K562 (cell line): ENCODE data around the gene MSANTD1. TPM values are rescaled to one million over a fixed set of nuclear protein-coding genes. Genes with fewer than 3 reads are reported as not detected.

Experiments
- ATAC-seq: fragments of 200-7000 bp; cut with Tn5 transposase; 3 replicates; pipeline ENCODE4 v1.9.1; 2020; ENCODE audit warnings: moderate library complexity
- BruUV-seq: library from RNA; stranded (reverse); fragments of 400-500 nt; replicated peaks from 2 replicates; lab custom pipeline; 2021; lab: Mats Ljungman, UMichigan
- CTCF ChIA-PET: fragments of 300-600 bp; formaldehyde crosslinking; extraction: SDS; loops from one replicate; lab custom pipeline; 2021; ENCODE audit warnings: low intra/inter-chr PET ratio; lab: Yijun Ruan, JAX
- POLR2A ChIA-PET: fragments of 300-600, 350-650 bp; sonication (Branson Sonifier 250); formaldehyde crosslinking; extraction: SDS; loops from one replicate; lab custom pipeline; 2021; ENCODE audit warnings: antibody characterized with exemption, inconsistent platforms; lab: Yijun Ruan, JAX
- DNase-seq, 4 experiments: peaks; one replicate each; pipeline versions ENCODE4 v3.0.0 to v3.0.0-alpha.2; 2011 to 2018; ENCODE audit warnings: low spot score in 3 of 4, mixed read lengths in 3 of 4; ENCODE audit errors: extremely low read depth in 1 of 4
- FAIRE-seq: peaks from 2 replicates; lab custom pipeline; 2011; peaks lifted over from hg19 to GRCh38; lab: Jason Lieb, UNC
- H2AFZ ChIP-seq: 2 replicates; pipeline ENCODE4 v1.6.0; 2011; ENCODE audit warnings: low read depth, low read length, control low read depth, inconsistent platforms
- H3K27ac ChIP-seq: fragments of 200-600 bp; 3 replicates; pipeline ENCODE4 v1.8.0; 2011; ENCODE audit warnings: low read depth, mild to moderate bottlenecking, control low read depth, inconsistent platforms, low read length, moderate library complexity, mixed read lengths; ENCODE audit errors: extremely low read depth
- H3K27me3 ChIP-seq, 2 experiments: fragments of 300-600 bp in 1 of 2; 2 replicates in 1 of 2; 3 replicates in 1 of 2; pipeline versions ENCODE4 v1.6.0 to v1.8.0; 2011; ENCODE audit warnings: inconsistent platforms in 2 of 2, low read length in 2 of 2, mild to moderate bottlenecking in 1 of 2, mixed read lengths in 1 of 2, moderate library complexity in 1 of 2; ENCODE audit not compliant: control insufficient read depth in 2 of 2, insufficient read depth in 2 of 2
- H3K36me3 ChIP-seq: fragments of 300-600 bp; 3 replicates; pipeline ENCODE4 v1.8.0; 2011; ENCODE audit warnings: mild to moderate bottlenecking, low read length, inconsistent platforms; ENCODE audit not compliant: control insufficient read depth, insufficient read depth
- H3K4me1 ChIP-seq, 2 experiments: fragments of 200-600 bp in 1 of 2; replicated peaks in 1 of 2; 2 replicates in 1 of 2; 3 replicates in 1 of 2; pipeline versions ENCODE4 v1.5.1 to v1.8.0; 2011; ENCODE audit warnings: inconsistent platforms in 2 of 2, low read length in 2 of 2, mild to moderate bottlenecking in 1 of 2, mixed read lengths in 1 of 2, moderate library complexity in 1 of 2; ENCODE audit not compliant: control insufficient read depth in 2 of 2, insufficient read depth in 2 of 2
- H3K4me2 ChIP-seq: 2 replicates; pipeline ENCODE4 v1.6.1; 2011; ENCODE audit warnings: low read length, control low read depth, inconsistent platforms, mixed read lengths; ENCODE audit not compliant: insufficient read depth
- H3K4me3 ChIP-seq: fragments of 200-600 bp; sonication (generic), shearing (Covaris generic); 2 replicates; pipeline ENCODE4 v1.5.1; 2016; ENCODE audit warnings: control low read depth, inconsistent platforms
- H3K79me2 ChIP-seq: fragments of 200-600 bp; 3 replicates; pipeline ENCODE4 v1.8.0; 2011; ENCODE audit warnings: low read length, inconsistent platforms; ENCODE audit not compliant: control insufficient read depth, insufficient read depth
- H3K9ac ChIP-seq, 2 experiments: 2 replicates each; pipeline versions ENCODE4 v1.6.0 to v1.6.1; 2011; ENCODE audit warnings: low read depth in 2 of 2, low read length in 2 of 2, control low read depth in 1 of 2, inconsistent platforms in 1 of 2, mild to moderate bottlenecking in 1 of 2, mixed read lengths in 1 of 2; ENCODE audit not compliant: insufficient read depth in 1 of 2
- H3K9me1 ChIP-seq: one replicate; pipeline ENCODE4 v1.6.0; 2011; ENCODE audit warnings: inconsistent platforms, mild to moderate bottlenecking, low read length, moderate library complexity; ENCODE audit not compliant: control insufficient read depth, insufficient read depth
- H3K9me3 ChIP-seq: replicated peaks from 2 replicates; pipeline ENCODE4 v1.5.1; 2011; ENCODE audit warnings: low read depth, low read length, inconsistent platforms; ENCODE audit not compliant: control insufficient read depth, insufficient read depth
- H4K20me1 ChIP-seq: replicated peaks from 2 replicates; pipeline ENCODE4 v1.6.1; 2011; ENCODE audit warnings: low read length, inconsistent platforms, mixed read lengths; ENCODE audit not compliant: control insufficient read depth, insufficient read depth
- OTX1 ChIP-seq: fragments of 450-650 bp; formaldehyde crosslinking; IDR thresholded peaks from 2 replicates; pipeline ENCODE4 v1.4.0; 2022; ENCODE audit warnings: mild to moderate bottlenecking
- ZNF282 ChIP-seq: sonication (generic); formaldehyde crosslinking; IDR thresholded peaks from 2 replicates; pipeline ENCODE4 v1.8.1; 2023; ENCODE audit warnings: missing genetic modification reagents
- ZNF41 ChIP-seq: fragments of 250-450 bp; sonication (Bioruptor Pico); conservative IDR thresholded peaks from 2 replicates; pipeline ENCODE4 v1.4.0; 2020; ENCODE audit warnings: mild to moderate bottlenecking
- WGBS: fragments of 100-300 bp; shearing (Covaris generic); methylation state at CpG from one replicate; pipeline ENCODE4 v1.1.6; 2016; ENCODE audit warnings: low coverage, mixed read lengths; ENCODE audit not compliant: insufficient coverage; ENCODE audit errors: missing lambda C conversion rate; 5-methylcytosine and 5-hydroxymethylcytosine counted together
- in situ Hi-C: fragments of 300-500 bp; cut with MboI; formaldehyde crosslinking; loops from 4 replicates; pipeline ENCODE4 v1.15.0; 2018; ENCODE audit warnings: inconsistent platforms, mixed read lengths
- intact Hi-C: fragments of 100-400 bp; cut with micrococcal nuclease; formaldehyde crosslinking; loops from 2 replicates; pipeline ENCODE4 v1.14.2; 2022
- polyA plus RNA-seq, 8 experiments: library from polyadenylated mRNA; depleted of rRNA in 4 of 8; stranded (reverse) in 5 of 8; unstranded in 3 of 8; fragments of >200 nt; fragmentation: Nextera tagmentation in 2 of 8; fragmentation: Illumina TruSeq in 1 of 8; extraction: Ambion mirVana in 2 of 8; extraction: Trizol in 1 of 8; gene quantifications; 2 replicates each; pipeline versions ENCODE4 v1.2.1 to v1.2.3, GENCODE V29; 2011 to 2014; ENCODE audit warnings: inconsistent platforms in 1 of 8, missing spikeins in 1 of 8
- total RNA-seq, 7 experiments: library from RNA; depleted of rRNA in 6 of 7; stranded (reverse); fragments of >200 nt in 6 of 7; fragmentation: Illumina TruSeq in 2 of 7; extraction: Trizol in 2 of 7; gene quantifications; 2 replicates each; pipeline versions ENCODE4 v1.2.1 to v1.2.3, GENCODE V29; 2011 to 2021; ENCODE audit warnings: low replicate concordance in 1 of 7
- TF ChIP-seq, protein P1 (sequence below): fragments of 250-450 bp; sonication (Bioruptor Pico); IDR thresholded peaks from 2 replicates; pipeline ENCODE4 v1.6.1; 2021; ENCODE audit warnings: mild to moderate bottlenecking
- TF ChIP-seq, protein P2 (sequence below), 2 experiments: fragments of 450-650 bp in 1 of 2; sonication (generic) in 1 of 2; formaldehyde crosslinking; conservative IDR thresholded peaks; 2 replicates each; pipeline versions ENCODE4 v1.4.0 to v1.8.1; 2020 to 2022; ENCODE audit warnings: mild to moderate bottlenecking in 1 of 2, missing genetic modification reagents in 1 of 2
- TF ChIP-seq, protein P3 (sequence below): fragments of 450-650 bp; formaldehyde crosslinking; IDR thresholded peaks from 2 replicates; pipeline ENCODE4 v1.4.0; 2020; ENCODE audit warnings: mild to moderate bottlenecking, moderate library complexity

MSANTD1 gene
- total and polyA plus RNA-seq, 9 of the 15 experiments (the other 6 are each of a cell fraction or from before 2014, with no cell fraction given), result 0.04 to 0.09 (median 0.07) TPM; not detected in 6

DNA sequence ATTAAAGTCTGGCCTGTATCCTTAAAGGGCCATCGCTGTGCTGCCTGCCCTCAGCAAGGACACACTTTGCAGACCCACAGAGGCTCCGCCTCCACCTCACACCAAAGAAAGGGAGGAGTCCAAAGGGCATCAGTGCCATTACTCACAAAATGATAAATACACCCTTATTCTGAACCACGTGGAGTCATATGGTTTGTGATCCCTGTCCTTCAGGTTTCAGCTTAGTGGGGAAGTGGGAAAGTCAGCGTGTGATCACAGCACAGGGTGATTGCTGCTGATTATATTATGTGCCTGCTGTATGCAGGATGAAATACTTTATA lies 35.9 kb upstream of the MSANTD1 start:
- Histone ChIP-seq H4K20me1 (no peaks in the 10 kb centered on the region), H3K27me3 (no peaks in the 10 kb centered on the region), H3K9ac (no peak overlapping the region), H3K9me3 (no peaks in the 10 kb centered on the region), H3K27ac (no peak overlapping the region), H3K4me1 (no peaks in the 10 kb centered on the region), H2AFZ (no peak overlapping the region), H3K4me3 (no peak overlapping the region), H3K36me3 (peaks cover 59% of the 10 kb centered on the region; the same call in 2 of the 3 replicates), H3K4me2 (no peak overlapping the region), H3K79me2 (no peaks in the 10 kb centered on the region), H3K9me1 (no peaks in the 10 kb centered on the region)
- ATAC-seq (no peak), DNase-seq (no peak), FAIRE-seq (no peak)
- 73% methylated on average over 3 of the region's 4 CpGs for WGBS
- POLR2A ChIA-PET, result no interaction called here
- no TSS peak for BruUV-seq
- no peak for TF ChIP-seq ZNF282
- CTCF ChIA-PET, result no interaction called here
- intact Hi-C loops, result no loop called here
- in situ Hi-C loops, result no loop called here

DNA sequence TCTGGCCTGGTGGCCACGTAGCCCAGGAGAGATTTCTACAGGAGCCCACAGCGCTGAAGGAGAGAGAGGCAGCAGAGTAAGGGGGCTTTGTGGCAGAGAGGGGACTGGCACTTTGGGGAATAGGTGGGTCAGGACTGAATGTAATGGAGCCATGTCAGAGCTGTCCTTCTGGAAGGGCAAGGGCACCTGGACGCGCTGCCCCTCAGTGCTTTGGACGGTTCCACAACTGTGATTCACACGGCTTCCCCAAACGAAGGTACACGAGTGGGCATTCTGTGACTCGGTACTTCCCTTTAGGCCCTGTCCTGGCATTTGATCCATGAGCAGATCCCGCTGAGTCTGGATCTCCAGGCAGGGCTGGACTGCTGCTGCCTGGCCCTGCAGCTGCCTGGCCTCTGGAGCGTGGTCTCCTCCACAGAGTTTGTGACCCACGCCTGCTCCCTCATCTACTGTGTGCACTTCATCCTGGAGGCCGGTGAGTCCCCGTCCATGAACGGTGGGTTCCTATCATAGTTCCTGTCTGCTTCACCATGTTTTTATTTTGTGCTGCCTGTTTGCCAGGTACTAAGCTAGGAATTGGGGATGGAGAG lies 35.2 kb upstream of the MSANTD1 start:
- no peak overlapping the region for H3K4me2 ChIP-seq
- no peak for FAIRE-seq
- BruUV-seq, result no TSS peak

More for the DNA sequence above, 35.2 kb upstream of the MSANTD1 start:
- no peaks in the 10 kb centered on the region for H3K9me3 ChIP-seq
- WGBS, result 88% methylated on average over 15 of the region's 15 CpGs
- no peaks in the 10 kb centered on the region for H3K27me3 ChIP-seq
- POLR2A ChIA-PET, result interaction anchor here (0.5 kb wide), 1 partner anchor 91 kb away, joined by 3 read pairs; no protein-coding TSS in a partner anchor
- ATAC-seq, result no peak
- intact Hi-C loops (no loop called here), in situ Hi-C loops (no loop called here)
- no peak overlapping the region for H3K27ac ChIP-seq
- no peaks in the 10 kb centered on the region for H4K20me1 ChIP-seq
- H3K4me3 ChIP-seq, result no peak overlapping the region
- H3K9me1 ChIP-seq, result no peaks in the 10 kb centered on the region
- peaks cover 57% of the 10 kb centered on the region; the same call in 2 of the 3 replicates for H3K36me3 ChIP-seq
- no peak overlapping the region for H2AFZ ChIP-seq
- TF ChIP-seq OTX1 (CRISPR knock-in tag) (no peak), ZNF41 (CRISPR knock-in tag) (no peak)
- TF ChIP-seq, protein P1, sequence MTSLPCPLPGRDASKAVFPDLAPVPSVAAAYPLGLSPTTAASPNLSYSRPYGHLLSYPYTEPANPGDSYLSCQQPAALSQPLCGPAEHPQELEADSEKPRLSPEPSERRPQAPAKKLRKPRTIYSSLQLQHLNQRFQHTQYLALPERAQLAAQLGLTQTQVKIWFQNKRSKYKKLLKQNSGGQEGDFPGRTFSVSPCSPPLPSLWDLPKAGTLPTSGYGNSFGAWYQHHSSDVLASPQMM (CRISPR knock-in tag), result no peak
- TF ChIP-seq, protein P2, sequence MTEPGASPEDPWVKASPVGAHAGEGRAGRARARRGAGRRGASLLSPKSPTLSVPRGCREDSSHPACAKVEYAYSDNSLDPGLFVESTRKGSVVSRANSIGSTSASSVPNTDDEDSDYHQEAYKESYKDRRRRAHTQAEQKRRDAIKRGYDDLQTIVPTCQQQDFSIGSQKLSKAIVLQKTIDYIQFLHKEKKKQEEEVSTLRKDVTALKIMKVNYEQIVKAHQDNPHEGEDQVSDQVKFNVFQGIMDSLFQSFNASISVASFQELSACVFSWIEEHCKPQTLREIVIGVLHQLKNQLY (CRISPR knock-in tag; conservative IDR thresholded peaks at IDR 0.05), result no peak
- TF ChIP-seq, protein P3, sequence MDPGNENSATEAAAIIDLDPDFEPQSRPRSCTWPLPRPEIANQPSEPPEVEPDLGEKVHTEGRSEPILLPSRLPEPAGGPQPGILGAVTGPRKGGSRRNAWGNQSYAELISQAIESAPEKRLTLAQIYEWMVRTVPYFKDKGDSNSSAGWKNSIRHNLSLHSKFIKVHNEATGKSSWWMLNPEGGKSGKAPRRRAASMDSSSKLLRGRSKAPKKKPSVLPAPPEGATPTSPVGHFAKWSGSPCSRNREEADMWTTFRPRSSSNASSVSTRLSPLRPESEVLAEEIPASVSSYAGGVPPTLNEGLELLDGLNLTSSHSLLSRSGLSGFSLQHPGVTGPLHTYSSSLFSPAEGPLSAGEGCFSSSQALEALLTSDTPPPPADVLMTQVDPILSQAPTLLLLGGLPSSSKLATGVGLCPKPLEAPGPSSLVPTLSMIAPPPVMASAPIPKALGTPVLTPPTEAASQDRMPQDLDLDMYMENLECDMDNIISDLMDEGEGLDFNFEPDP (CRISPR knock-in tag), result no peak
- H3K9ac ChIP-seq, result no peak overlapping the region; a peak in 1 of 4 replicates
- no peak for DNase-seq
- no peaks in the 10 kb centered on the region for H3K4me1 ChIP-seq
- CTCF ChIA-PET, result no interaction called here
- no peaks in the 10 kb centered on the region for H3K79me2 ChIP-seq
